Measurements from ENCODE around the gene TMEM51.

Gene TMEM51

DNA sequence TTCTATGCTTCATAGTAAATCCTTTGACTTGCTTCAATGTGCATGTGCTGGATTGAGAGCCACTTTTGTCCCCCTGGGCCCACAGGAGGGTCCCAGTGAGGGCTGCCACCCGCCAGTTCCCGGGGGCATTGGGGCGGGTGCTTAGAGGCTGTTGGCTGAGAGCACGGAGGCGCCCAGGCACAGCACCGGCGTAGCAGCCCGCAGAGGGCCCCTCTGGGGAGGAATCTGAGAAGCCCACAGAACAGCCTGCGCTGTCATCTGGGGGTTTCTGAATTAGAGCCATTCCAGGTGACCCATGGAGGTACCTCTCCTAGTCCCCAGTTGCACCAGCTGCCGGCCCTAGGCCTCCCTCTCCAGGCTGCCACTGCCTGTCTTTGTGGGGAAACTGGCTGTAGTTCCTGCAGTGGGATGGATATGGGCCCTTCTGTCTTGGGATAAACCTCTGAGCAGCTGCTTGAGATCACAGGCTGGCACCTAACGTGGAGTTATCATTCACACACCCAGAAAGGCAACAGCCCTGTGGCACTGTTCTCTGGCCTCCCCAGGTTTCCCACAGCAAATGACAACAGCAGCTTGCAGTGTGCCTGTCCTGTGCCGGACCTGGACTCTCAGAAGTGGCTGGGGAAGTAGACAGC lies 39.5 kb downstream of the TMEM51 start:
- TF ChIP-seq, protein P1, sequence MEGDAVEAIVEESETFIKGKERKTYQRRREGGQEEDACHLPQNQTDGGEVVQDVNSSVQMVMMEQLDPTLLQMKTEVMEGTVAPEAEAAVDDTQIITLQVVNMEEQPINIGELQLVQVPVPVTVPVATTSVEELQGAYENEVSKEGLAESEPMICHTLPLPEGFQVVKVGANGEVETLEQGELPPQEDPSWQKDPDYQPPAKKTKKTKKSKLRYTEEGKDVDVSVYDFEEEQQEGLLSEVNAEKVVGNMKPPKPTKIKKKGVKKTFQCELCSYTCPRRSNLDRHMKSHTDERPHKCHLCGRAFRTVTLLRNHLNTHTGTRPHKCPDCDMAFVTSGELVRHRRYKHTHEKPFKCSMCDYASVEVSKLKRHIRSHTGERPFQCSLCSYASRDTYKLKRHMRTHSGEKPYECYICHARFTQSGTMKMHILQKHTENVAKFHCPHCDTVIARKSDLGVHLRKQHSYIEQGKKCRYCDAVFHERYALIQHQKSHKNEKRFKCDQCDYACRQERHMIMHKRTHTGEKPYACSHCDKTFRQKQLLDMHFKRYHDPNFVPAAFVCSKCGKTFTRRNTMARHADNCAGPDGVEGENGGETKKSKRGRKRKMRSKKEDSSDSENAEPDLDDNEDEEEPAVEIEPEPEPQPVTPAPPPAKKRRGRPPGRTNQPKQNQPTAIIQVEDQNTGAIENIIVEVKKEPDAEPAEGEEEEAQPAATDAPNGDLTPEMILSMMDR (conservative IDR thresholded peaks at IDR 0.05; ENCODE audit: control insufficient read depth, insufficient read depth, low read depth, low read length), result no peak
- DNase-seq (ENCODE audit: low read depth), result no peak

GRCh38 chr1:15195420-15196052 lies 42.0 kb downstream of the TMEM51 start:
- DNase-seq (ENCODE audit: low read depth), result peak; percentile 77
- TF ChIP-seq, protein P1 (conservative IDR thresholded peaks at IDR 0.05; ENCODE audit: control insufficient read depth, insufficient read depth, low read depth, low read length), result no peak
- H3K4me3 ChIP-seq (ENCODE audit: control insufficient read depth, low read depth, low read length), result no peak overlapping the region

More for the DNA sequence above, 39.5 kb downstream of the TMEM51 start:
- no peak overlapping the region for H3K4me3 ChIP-seq (ENCODE audit: control insufficient read depth, low read depth, low read length)

DNA sequence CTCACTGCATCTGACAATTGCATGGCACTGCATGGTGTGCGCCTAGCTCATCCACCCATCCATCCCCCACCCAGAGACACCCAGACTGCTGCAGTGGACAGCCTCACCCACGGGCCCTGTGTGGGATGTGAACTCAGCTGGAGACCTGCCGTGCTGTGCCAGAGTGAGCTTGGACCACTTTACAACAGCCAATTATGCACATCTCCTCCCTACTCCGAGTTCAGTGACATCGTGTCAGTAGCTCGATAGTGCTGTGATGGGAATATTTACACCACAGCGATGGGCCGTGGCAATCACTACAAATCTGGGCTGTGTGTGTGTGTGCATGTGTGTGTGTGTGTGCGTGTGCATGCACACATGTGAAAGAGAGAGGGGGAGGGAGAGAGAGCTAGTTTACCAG lies 42.5 kb downstream of the TMEM51 start:
- DNase-seq (ENCODE audit: low read depth), result no peak
- TF ChIP-seq, protein P1 (conservative IDR thresholded peaks at IDR 0.05; ENCODE audit: control insufficient read depth, insufficient read depth, low read depth, low read length), result no peak

DNA sequence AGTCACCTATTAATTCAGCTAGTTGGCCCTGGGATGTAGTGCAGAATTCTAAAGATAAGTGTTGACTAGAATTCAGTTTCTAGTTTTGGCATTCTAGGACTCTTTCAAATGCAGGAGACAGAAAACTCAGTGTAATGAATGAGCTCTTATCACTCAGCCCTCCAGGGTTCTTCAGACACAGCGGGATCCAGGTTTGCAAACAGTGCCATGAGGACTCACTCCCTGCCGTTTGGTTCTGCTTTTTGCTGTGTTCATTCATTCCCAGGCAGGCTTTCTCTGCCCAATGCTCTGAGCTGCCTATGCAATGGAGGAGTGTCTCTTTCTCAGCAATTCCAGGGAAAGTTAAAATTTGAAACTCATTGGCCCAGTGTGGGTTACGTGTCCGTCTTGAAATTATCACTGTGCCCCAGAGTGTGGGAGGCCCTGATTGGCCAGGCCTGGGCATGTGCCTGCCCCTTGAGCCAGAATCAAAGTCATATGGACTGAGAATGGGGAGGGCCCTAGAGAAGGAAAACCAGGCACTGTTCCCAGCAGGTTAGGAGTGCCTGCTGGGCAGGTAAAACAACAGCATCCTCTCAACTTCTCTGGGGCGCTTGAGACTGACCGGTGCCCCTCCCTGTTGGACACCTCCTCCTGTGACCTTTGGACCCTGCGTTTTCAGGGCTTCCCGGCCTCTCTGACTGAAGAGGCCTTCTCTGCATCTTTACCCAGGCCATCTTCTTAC lies 43.4 kb downstream of the TMEM51 start:
- DNase-seq (ENCODE audit: low read depth), result no peak
- H3K4me3 ChIP-seq (ENCODE audit: control insufficient read depth, low read depth, low read length), result no peak overlapping the region
- TF ChIP-seq, protein P1 (conservative IDR thresholded peaks at IDR 0.05; ENCODE audit: control insufficient read depth, insufficient read depth, low read depth, low read length), result no peak

More for the DNA sequence above, 42.5 kb downstream of the TMEM51 start:
- no peak overlapping the region for H3K4me3 ChIP-seq (ENCODE audit: control insufficient read depth, low read depth, low read length)

GRCh38 chr1:15197591-15198447 lies 44.3 kb downstream of the TMEM51 start:
- no peak overlapping the region for H3K4me3 ChIP-seq (ENCODE audit: control insufficient read depth, low read depth, low read length)
- TF ChIP-seq, protein P1 (conservative IDR thresholded peaks at IDR 0.05; ENCODE audit: control insufficient read depth, insufficient read depth, low read depth, low read length), result no peak
- no peak for DNase-seq (ENCODE audit: low read depth)

DNA sequence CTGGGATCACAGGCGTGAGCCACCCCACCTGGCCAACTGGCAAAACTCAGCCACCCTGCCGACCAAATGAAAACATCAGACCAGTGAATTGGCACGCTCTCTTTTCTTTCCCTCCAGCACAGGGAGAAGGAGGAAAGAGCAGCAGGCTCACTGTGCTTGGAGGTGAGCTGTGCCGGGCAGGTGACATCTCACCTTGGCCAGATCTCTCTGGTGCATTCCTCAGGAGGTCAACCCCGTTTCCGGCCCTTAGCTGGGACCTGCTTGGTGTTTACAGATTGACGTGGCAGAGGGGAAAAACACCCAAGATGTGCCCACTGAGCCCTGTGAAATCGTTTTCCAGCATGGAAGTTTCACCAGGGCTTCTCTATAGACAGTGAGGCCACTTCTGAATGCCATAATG lies 45.1 kb downstream of the TMEM51 start:
- TF ChIP-seq, protein P1 (conservative IDR thresholded peaks at IDR 0.05; ENCODE audit: control insufficient read depth, insufficient read depth, low read depth, low read length), result no peak
- no peak overlapping the region for H3K4me3 ChIP-seq (ENCODE audit: control insufficient read depth, low read depth, low read length)
- DNase-seq (ENCODE audit: low read depth), result no peak
